22Rv1 (cell line): ENCODE data around the gene ALKBH5.

Experiments
- ZFX ChIP-seq: fragments of 450-650 bp; IDR thresholded peaks from 2 replicates; pipeline ENCODE4 v1.6.1; 2017; ENCODE audit warnings: antibody characterized with exemption, borderline replicate concordance
- TF ChIP-seq, protein P1 (sequence below): fragments of 450-650 bp; IDR thresholded peaks from 2 replicates; pipeline ENCODE4 v1.5.1; 2017; ENCODE audit warnings: mild to moderate bottlenecking

GRCh38 chr17:18256351-18256750, 72.7 kb downstream of the ALKBH5 start:
- TF ChIP-seq, protein P1, sequence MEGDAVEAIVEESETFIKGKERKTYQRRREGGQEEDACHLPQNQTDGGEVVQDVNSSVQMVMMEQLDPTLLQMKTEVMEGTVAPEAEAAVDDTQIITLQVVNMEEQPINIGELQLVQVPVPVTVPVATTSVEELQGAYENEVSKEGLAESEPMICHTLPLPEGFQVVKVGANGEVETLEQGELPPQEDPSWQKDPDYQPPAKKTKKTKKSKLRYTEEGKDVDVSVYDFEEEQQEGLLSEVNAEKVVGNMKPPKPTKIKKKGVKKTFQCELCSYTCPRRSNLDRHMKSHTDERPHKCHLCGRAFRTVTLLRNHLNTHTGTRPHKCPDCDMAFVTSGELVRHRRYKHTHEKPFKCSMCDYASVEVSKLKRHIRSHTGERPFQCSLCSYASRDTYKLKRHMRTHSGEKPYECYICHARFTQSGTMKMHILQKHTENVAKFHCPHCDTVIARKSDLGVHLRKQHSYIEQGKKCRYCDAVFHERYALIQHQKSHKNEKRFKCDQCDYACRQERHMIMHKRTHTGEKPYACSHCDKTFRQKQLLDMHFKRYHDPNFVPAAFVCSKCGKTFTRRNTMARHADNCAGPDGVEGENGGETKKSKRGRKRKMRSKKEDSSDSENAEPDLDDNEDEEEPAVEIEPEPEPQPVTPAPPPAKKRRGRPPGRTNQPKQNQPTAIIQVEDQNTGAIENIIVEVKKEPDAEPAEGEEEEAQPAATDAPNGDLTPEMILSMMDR: no peak
- TF ChIP-seq ZFX: no peak
